Loucy (cell line): Measurements from ENCODE around the gene CD248.

ENCODE experiments used
- H2AFZ ChIP-seq: fragments of 200-600 bp; sonication (generic); 2 replicates; pipeline ENCODE4 v1.6.0; 2016; ENCODE audit warnings: antibody characterized with exemption, mild to moderate bottlenecking, low read length, moderate library complexity
- H3F3A ChIP-seq: fragments of 200-600 bp; 2 replicates; pipeline ENCODE4 v1.6.0; 2016; ENCODE audit warnings: antibody characterized with exemption, low read depth, mild to moderate bottlenecking
- H3K27me3 ChIP-seq: fragments of 200-600 bp; sonication (generic); 2 replicates; pipeline ENCODE4 v1.6.1; 2014; ENCODE audit warnings: low read length, mild to moderate bottlenecking; ENCODE audit not compliant: insufficient read depth, poor library complexity, severe bottlenecking
- H3K36me3 ChIP-seq: fragments of 200-600 bp; sonication (generic); 2 replicates; pipeline ENCODE4 v1.6.1; 2016; ENCODE audit warnings: low read length; ENCODE audit not compliant: insufficient read depth
- H3K4me1 ChIP-seq: fragments of 200-600 bp; sonication (generic); 2 replicates; pipeline ENCODE4 v1.5.1; 2014; ENCODE audit warnings: low read length, mild to moderate bottlenecking; ENCODE audit not compliant: insufficient read depth, poor library complexity, severe bottlenecking
- H3K4me2 ChIP-seq: fragments of 200-600 bp; sonication (generic); 2 replicates; pipeline ENCODE4 v1.6.0; 2014; ENCODE audit warnings: antibody characterized with exemption, low read length, low read depth, mild to moderate bottlenecking; ENCODE audit not compliant: poor library complexity, severe bottlenecking
- H3K4me3 ChIP-seq: fragments of 200-600 bp; sonication (generic); 2 replicates; pipeline ENCODE4 v1.5.1; 2014; ENCODE audit warnings: low read length, mild to moderate bottlenecking, mixed read lengths; ENCODE audit not compliant: poor library complexity, severe bottlenecking
- H3K79me2 ChIP-seq: fragments of 200-600 bp; sonication (generic); 2 replicates; pipeline ENCODE4 v1.6.1; 2014; ENCODE audit warnings: low read length; ENCODE audit not compliant: insufficient read depth
- H3K9ac ChIP-seq: fragments of 200-600 bp; sonication (generic); 2 replicates; pipeline ENCODE4 v1.6.0; 2014; ENCODE audit warnings: mild to moderate bottlenecking, low read depth, low read length, moderate library complexity; ENCODE audit not compliant: poor library complexity, severe bottlenecking
- H3K9me2 ChIP-seq: fragments of 200-600 bp; sonication (generic); replicated peaks from 2 replicates; pipeline ENCODE4 v1.6.1; 2016; ENCODE audit warnings: low read depth, low read length, mixed read lengths
- H3K9me3 ChIP-seq: fragments of 200-600 bp; sonication (generic); 2 replicates; pipeline ENCODE4 v1.6.1; 2014; ENCODE audit warnings: mild to moderate bottlenecking, antibody characterized with exemption, low read length, low read depth; ENCODE audit not compliant: insufficient read depth
- H4K20me1 ChIP-seq: fragments of 200-600 bp; sonication (generic); 2 replicates; pipeline ENCODE4 v1.6.0; 2014; ENCODE audit warnings: antibody characterized with exemption, low read length, mild to moderate bottlenecking; ENCODE audit not compliant: insufficient read depth, poor library complexity, severe bottlenecking
- CTCF ChIP-seq: fragments of 200-600 bp; sonication (generic); conservative IDR thresholded peaks from 2 replicates; pipeline ENCODE4 v1.5.1; 2014; ENCODE audit warnings: mild to moderate bottlenecking, antibody characterized with exemption, low read length
- EZH2phosphoT487 ChIP-seq: fragments of 200-600 bp; IDR thresholded peaks from 2 replicates; pipeline ENCODE4 v1.6.1; 2018; ENCODE audit warnings: antibody characterized with exemption, mild to moderate bottlenecking, moderate library complexity, borderline replicate concordance

Gene CD248

GRCh38 chr11:66327171-66328030 lies 10.6 kb upstream of the CD248 start:
- TF ChIP-seq EZH2phosphoT487, result no peak
- TF ChIP-seq CTCF, result no peak
- Histone ChIP-seq H4K20me1 (no peaks in the 10 kb centered on the region), H3K4me1 (peaks cover 31% of the 10 kb centered on the region), H3K9me2 (no peaks in the 10 kb centered on the region), H3K27me3 (no peaks in the 10 kb centered on the region), H3K4me2 (no peak overlapping the region), H3K9me3 (no peaks in the 10 kb centered on the region), H3K79me2 (no peaks in the 10 kb centered on the region), H3K9ac (peak overlapping the region; percentile 38), H3F3A (no peaks in the 10 kb centered on the region), H3K36me3 (no peaks in the 10 kb centered on the region), H2AFZ (no peak overlapping the region), H3K4me3 (no peak overlapping the region)

GRCh38 chr11:66326261-66327111 lies 9.6 kb upstream of the CD248 start:
- H3K4me3 ChIP-seq, result no peak overlapping the region
- TF ChIP-seq CTCF, result no peak
- no peak for TF ChIP-seq EZH2phosphoT487
- H3K9me2 ChIP-seq, result no peaks in the 10 kb centered on the region
- H3K4me1 ChIP-seq, result peaks cover 31% of the 10 kb centered on the region
- H3K9me3 ChIP-seq, result no peaks in the 10 kb centered on the region
- H4K20me1 ChIP-seq, result no peaks in the 10 kb centered on the region
- H2AFZ ChIP-seq, result peak overlapping the region; percentile 36; the same call in 1 of the 2 replicates
- peak overlapping the region; percentile 49 for H3K4me2 ChIP-seq
- no peaks in the 10 kb centered on the region for H3K79me2 ChIP-seq
- no peaks in the 10 kb centered on the region for H3K36me3 ChIP-seq
- peak overlapping the region; percentile 50 for H3K9ac ChIP-seq
- no peaks in the 10 kb centered on the region for H3F3A ChIP-seq
- no peaks in the 10 kb centered on the region for H3K27me3 ChIP-seq

- Histone ChIP-seq H3K9me3 (no peaks in the 10 kb centered on the region), H2AFZ (no peak overlapping the region), H4K20me1 (no peaks in the 10 kb centered on the region), H3K4me1 (peaks cover 31% of the 10 kb centered on the region), H3K9ac (peak overlapping the region; percentile 50), H3K4me3 (no peak overlapping the region), H3K27me3 (no peaks in the 10 kb centered on the region), H3K4me2 (peak overlapping the region; percentile 49), H3F3A (no peaks in the 10 kb centered on the region), H3K9me2 (no peaks in the 10 kb centered on the region), H3K36me3 (no peaks in the 10 kb centered on the region), H3K79me2 (no peaks in the 10 kb centered on the region)
- TF ChIP-seq EZH2phosphoT487, result no peak
- no peak for TF ChIP-seq CTCF
Measured at GRCh38 chr11:66325263-66325671, 8.4 kb upstream of the CD248 start.
